IMR-90 (cell line): Measurements from ENCODE around the gene FARP1. TPM values are rescaled to one million over a fixed set of nuclear protein-coding genes. Genes with fewer than 3 reads are reported as not detected.

Experiments
- ATAC-seq: fragments of 200-7000 bp; cut with Tn5 transposase; 2 replicates; pipeline ENCODE4 v1.9.1; 2020; ENCODE audit warnings: low read depth, mild to moderate bottlenecking, moderate library complexity
- BruUV-seq: library from RNA; stranded (reverse); fragments of 400-500 nt; replicated peaks from 2 replicates; lab custom pipeline; 2021; lab: Mats Ljungman, UMichigan
- CTCF ChIA-PET: fragments of 300-600 bp; formaldehyde crosslinking; extraction: SDS; loops from one replicate; lab custom pipeline; 2021; ENCODE audit warnings: antibody characterized with exemption; lab: Yijun Ruan, JAX
- POLR2A ChIA-PET: fragments of 300-600 bp; sonication (Branson Sonifier 250); formaldehyde crosslinking; loops from one replicate; lab custom pipeline; 2022; ENCODE audit warnings: antibody characterized with exemption; ENCODE audit not compliant: unreplicated experiment; lab: Charles Lee
- DNase-seq: peaks from one replicate; pipeline ENCODE4 v3.0.0; 2013
- H2AFZ ChIP-seq: replicated peaks from 2 replicates; pipeline ENCODE3; 2013; ENCODE audit warnings: low read length, mild to moderate bottlenecking; ENCODE audit not compliant: poor library complexity
- H2AK5ac ChIP-seq: 2 replicates; pipeline ENCODE4 v1.6.1; 2013; ENCODE audit warnings: low read depth, low read length, inconsistent platforms
- H2AK9ac ChIP-seq: replicated peaks from 2 replicates; pipeline ENCODE3; 2013; ENCODE audit warnings: mild to moderate bottlenecking, low read depth, low read length, moderate library complexity; ENCODE audit not compliant: poor library complexity
- H2BK120ac ChIP-seq: 2 replicates; pipeline ENCODE4 v1.6.1; 2013; ENCODE audit warnings: low read depth, low read length, inconsistent platforms
- H2BK15ac ChIP-seq: 3 replicates; pipeline ENCODE4 v1.6.1; 2013; ENCODE audit warnings: low read depth, low read length, inconsistent platforms
- H2BK20ac ChIP-seq: 2 replicates; pipeline ENCODE4 v1.6.1; 2013; ENCODE audit warnings: low read depth, mild to moderate bottlenecking, inconsistent platforms, low read length, moderate library complexity
- H2BK5ac ChIP-seq: 2 replicates; pipeline ENCODE4 v1.6.1; 2013; ENCODE audit warnings: mild to moderate bottlenecking, low read depth, low read length, inconsistent platforms; ENCODE audit not compliant: poor library complexity, severe bottlenecking
- H3K14ac ChIP-seq: replicated peaks from 2 replicates; pipeline ENCODE4 v1.6.1; 2013; ENCODE audit warnings: low read depth, low read length, inconsistent platforms
- H3K18ac ChIP-seq: 2 replicates; pipeline ENCODE4 v1.6.1; 2013; ENCODE audit warnings: low read depth, low read length, control low read depth
- H3K23ac ChIP-seq: 2 replicates; pipeline ENCODE4 v1.6.1; 2013; ENCODE audit warnings: low read depth, low read length, inconsistent platforms
- H3K27ac ChIP-seq: 2 replicates; pipeline ENCODE4 v1.5.1; 2013; ENCODE audit warnings: mild to moderate bottlenecking, control low read depth, low read length; ENCODE audit not compliant: insufficient read depth
- H3K27me3 ChIP-seq: 2 replicates; pipeline ENCODE4 v1.6.1; 2013; ENCODE audit warnings: low read length; ENCODE audit not compliant: control insufficient read depth, insufficient read depth
- H3K36me3 ChIP-seq: 2 replicates; pipeline ENCODE4 v1.6.1; 2013; ENCODE audit warnings: low read length, mixed read lengths; ENCODE audit not compliant: control insufficient read depth, insufficient read depth
- H3K4ac ChIP-seq: 2 replicates; pipeline ENCODE4 v1.6.1; 2013; ENCODE audit warnings: low read depth, low read length, inconsistent platforms
- H3K4me1 ChIP-seq: 2 replicates; pipeline ENCODE4 v1.6.1; 2013; ENCODE audit warnings: low read length, mixed read lengths; ENCODE audit not compliant: control insufficient read depth, insufficient read depth
- H3K4me2 ChIP-seq: 2 replicates; pipeline ENCODE4 v1.6.1; 2013; ENCODE audit warnings: low read depth, mild to moderate bottlenecking, control low read depth, low read length, moderate library complexity
- H3K4me3 ChIP-seq: 2 replicates; pipeline ENCODE4 v1.5.1; 2013; ENCODE audit warnings: low read depth, mild to moderate bottlenecking, control low read depth, low read length, moderate library complexity; ENCODE audit not compliant: insufficient read depth
- H3K56ac ChIP-seq: 2 replicates; pipeline ENCODE4 v1.6.1; 2013; ENCODE audit warnings: low read length, inconsistent platforms; ENCODE audit not compliant: insufficient read depth; ENCODE audit errors: extremely low read depth
- H3K79me1 ChIP-seq, 2 experiments: 2 replicates each; pipeline ENCODE4 v1.6.1; 2013; ENCODE audit warnings: low read length in 2 of 2, inconsistent platforms in 1 of 2, low read depth in 1 of 2
- H3K9ac ChIP-seq: 2 replicates; pipeline ENCODE4 v1.6.1; 2013; ENCODE audit warnings: low read depth, low read length, control low read depth
- H3K9me1 ChIP-seq: 2 replicates; pipeline ENCODE4 v1.6.1; 2013; ENCODE audit warnings: low read length, inconsistent platforms; ENCODE audit not compliant: insufficient read depth
- H3K9me3 ChIP-seq: 2 replicates; pipeline ENCODE4 v1.6.1; 2013; ENCODE audit warnings: low read length; ENCODE audit not compliant: control insufficient read depth, insufficient read depth
- H4K20me1 ChIP-seq: 2 replicates; pipeline ENCODE4 v1.6.1; 2013; ENCODE audit warnings: low read length, inconsistent platforms; ENCODE audit not compliant: insufficient read depth
- H4K5ac ChIP-seq: 2 replicates; pipeline ENCODE4 v1.6.1; 2013; ENCODE audit warnings: mild to moderate bottlenecking, low read depth, low read length, control low read depth
- H4K8ac ChIP-seq, 2 experiments: 2 replicates each; pipeline ENCODE4 v1.6.1; 2013; ENCODE audit warnings: low read depth in 2 of 2, low read length in 2 of 2, control low read depth in 1 of 2, inconsistent platforms in 1 of 2
- H4K91ac ChIP-seq: 2 replicates; pipeline ENCODE4 v1.6.1; 2013; ENCODE audit warnings: low read depth, low read length, inconsistent platforms; ENCODE audit not compliant: insufficient read depth
- WGBS, 2 experiments: methylation state at CpG; one replicate each; pipeline versions ENCODE4 v1.1.5 to v1.1.7; 2013; ENCODE audit warnings: missing lambda C conversion rate in 2 of 2; ENCODE audit not compliant: insufficient read length in 1 of 2; ENCODE audit errors: extremely low coverage in 2 of 2; 5-methylcytosine and 5-hydroxymethylcytosine counted together
- dilution Hi-C: fragments of 300-500 bp; cut with HindIII; formaldehyde crosslinking; loops from one replicate; pipeline ENCODE4 v1.14.3; 2018; ENCODE audit warnings: low sequenced_read_pairs; ENCODE audit not compliant: unreplicated experiment
- in situ Hi-C: fragments of 300-500 bp; cut with MboI; formaldehyde crosslinking; loops from 3 replicates; pipeline ENCODE4 v1.14.3; 2019; ENCODE audit warnings: low sequenced_read_pairs, inconsistent platforms, mixed read lengths
- intact Hi-C: fragments of 100-400 bp; cut with micrococcal nuclease; formaldehyde crosslinking; loops from 2 replicates; pipeline ENCODE4 v1.10.0; 2022
- polyA plus RNA-seq, 3 experiments: library from polyadenylated mRNA; depleted of rRNA; stranded (reverse); fragments of >200 nt; gene quantifications; 2 replicates each; pipeline ENCODE4 v1.2.3, GENCODE V29; 2012; ENCODE audit warnings: low replicate concordance in 1 of 3
- total RNA-seq: library from RNA; depleted of rRNA; stranded (reverse); fragments of >200 nt; gene quantifications from 2 replicates; pipeline ENCODE4 v1.2.3, GENCODE V29; 2012
- TF ChIP-seq, protein P1 (sequence below): conservative IDR thresholded peaks from 2 replicates; pipeline ENCODE4 v1.5.1; 2012; ENCODE audit warnings: mild to moderate bottlenecking, low read depth, low read length, improper control_type of control experiment
- TF ChIP-seq, protein P2 (sequence below): fragments of 150-350 bp; IDR thresholded peaks from 2 replicates; pipeline ENCODE4 v1.6.1; 2017; ENCODE audit warnings: mild to moderate bottlenecking, antibody characterized with exemption, low read length, low read depth

FARP1 gene
- total and polyA plus RNA-seq, 2 of the 4 experiments (the other 2 are of a cell fraction), result 39.6 to 57.0 TPM

DNA sequence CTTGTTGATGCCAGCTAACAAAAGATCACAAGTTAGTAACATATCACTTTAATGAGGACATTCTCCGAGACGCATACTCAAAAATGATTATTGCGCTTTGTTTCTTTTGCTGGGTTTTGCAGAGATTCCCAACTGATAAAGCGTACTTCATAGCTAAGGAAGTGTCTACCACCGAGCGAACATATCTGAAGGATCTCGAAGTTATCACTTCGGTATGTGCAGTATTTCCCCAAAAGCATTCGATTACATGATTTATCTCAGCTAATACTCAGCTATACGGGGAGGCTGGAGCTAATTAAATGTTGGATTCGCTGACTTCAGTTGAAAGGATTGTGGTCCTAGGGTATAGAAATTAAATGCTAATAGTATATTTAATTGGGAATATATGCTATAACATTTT is 267.7 kb downstream of the FARP1 start:
- Histone ChIP-seq H3K36me3 (peaks cover 59% of the 10 kb centered on the region), H3K18ac (no peak overlapping the region), H3K4me1 (no peaks in the 10 kb centered on the region), H3K9me3 (no peaks in the 10 kb centered on the region), H4K91ac (no peak overlapping the region), H3K9ac (no peak overlapping the region), H2AK9ac (no peak overlapping the region), H3K79me1 (peaks cover 11 to 34% of the 10 kb centered on the region in 2 experiments; a peak in 3 of 4 replicates), H3K27me3 (no peaks in the 10 kb centered on the region), H4K5ac (no peak overlapping the region), H2BK20ac (no peak overlapping the region), H2BK15ac (no peak overlapping the region), H2BK5ac (no peak overlapping the region), H3K14ac (no peak overlapping the region), H4K8ac (no peak overlapping the region), H2BK120ac (no peak overlapping the region), H3K4ac (no peak overlapping the region), H3K4me3 (no peak overlapping the region), H2AK5ac (no peak overlapping the region), H3K56ac (no peak overlapping the region), H3K27ac (no peak overlapping the region), H4K20me1 (peaks cover 3% of the 10 kb centered on the region; the same call in 1 of the 2 replicates), H3K23ac (no peak overlapping the region), H3K4me2 (no peak overlapping the region), H3K9me1 (peaks cover 20% of the 10 kb centered on the region; the same call in 1 of the 2 replicates), H2AFZ (no peak overlapping the region)
- CTCF ChIA-PET, result interaction anchor here (1.2 kb wide), 1 partner anchor 555 kb away, joined by 3 read pairs; no protein-coding TSS in a partner anchor
- intact Hi-C loops (no loop called here), dilution Hi-C loops (no loop called here), in situ Hi-C loops (no loop called here)
- no peak for ATAC-seq
- 100% methylated on average over 1 of the region's 11 CpGs; no CpG with 5 or more reads in 1 of the 2 experiments for WGBS, 2 experiments
- TF ChIP-seq, protein P1, sequence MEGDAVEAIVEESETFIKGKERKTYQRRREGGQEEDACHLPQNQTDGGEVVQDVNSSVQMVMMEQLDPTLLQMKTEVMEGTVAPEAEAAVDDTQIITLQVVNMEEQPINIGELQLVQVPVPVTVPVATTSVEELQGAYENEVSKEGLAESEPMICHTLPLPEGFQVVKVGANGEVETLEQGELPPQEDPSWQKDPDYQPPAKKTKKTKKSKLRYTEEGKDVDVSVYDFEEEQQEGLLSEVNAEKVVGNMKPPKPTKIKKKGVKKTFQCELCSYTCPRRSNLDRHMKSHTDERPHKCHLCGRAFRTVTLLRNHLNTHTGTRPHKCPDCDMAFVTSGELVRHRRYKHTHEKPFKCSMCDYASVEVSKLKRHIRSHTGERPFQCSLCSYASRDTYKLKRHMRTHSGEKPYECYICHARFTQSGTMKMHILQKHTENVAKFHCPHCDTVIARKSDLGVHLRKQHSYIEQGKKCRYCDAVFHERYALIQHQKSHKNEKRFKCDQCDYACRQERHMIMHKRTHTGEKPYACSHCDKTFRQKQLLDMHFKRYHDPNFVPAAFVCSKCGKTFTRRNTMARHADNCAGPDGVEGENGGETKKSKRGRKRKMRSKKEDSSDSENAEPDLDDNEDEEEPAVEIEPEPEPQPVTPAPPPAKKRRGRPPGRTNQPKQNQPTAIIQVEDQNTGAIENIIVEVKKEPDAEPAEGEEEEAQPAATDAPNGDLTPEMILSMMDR, result no peak
- TF ChIP-seq, protein P2, sequence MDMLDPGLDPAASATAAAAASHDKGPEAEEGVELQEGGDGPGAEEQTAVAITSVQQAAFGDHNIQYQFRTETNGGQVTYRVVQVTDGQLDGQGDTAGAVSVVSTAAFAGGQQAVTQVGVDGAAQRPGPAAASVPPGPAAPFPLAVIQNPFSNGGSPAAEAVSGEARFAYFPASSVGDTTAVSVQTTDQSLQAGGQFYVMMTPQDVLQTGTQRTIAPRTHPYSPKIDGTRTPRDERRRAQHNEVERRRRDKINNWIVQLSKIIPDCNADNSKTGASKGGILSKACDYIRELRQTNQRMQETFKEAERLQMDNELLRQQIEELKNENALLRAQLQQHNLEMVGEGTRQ, result no peak
- no TSS peak for BruUV-seq
- DNase-seq, result no peak
- POLR2A ChIA-PET, result no interaction called here
